HT1080 (cell line): Measurements from ENCODE around the gene TBC1D1. TPM values are rescaled to one million over a fixed set of nuclear protein-coding genes. Genes with fewer than 3 reads are reported as not detected.

Experiments
- DNase-seq: peaks from one replicate; pipeline ENCODE4 v3.0.0-alpha.2; 2015; ENCODE audit warnings: low read depth
- total RNA-seq: library from RNA; depleted of rRNA; stranded (reverse); fragments of >200 nt; shearing (Covaris generic); gene quantifications from 2 replicates; pipeline ENCODE4 v1.2.3, GENCODE V29; 2014

Gene TBC1D1
- total RNA-seq, 1 experiment from 2014 or later, result 129 TPM

DNA sequence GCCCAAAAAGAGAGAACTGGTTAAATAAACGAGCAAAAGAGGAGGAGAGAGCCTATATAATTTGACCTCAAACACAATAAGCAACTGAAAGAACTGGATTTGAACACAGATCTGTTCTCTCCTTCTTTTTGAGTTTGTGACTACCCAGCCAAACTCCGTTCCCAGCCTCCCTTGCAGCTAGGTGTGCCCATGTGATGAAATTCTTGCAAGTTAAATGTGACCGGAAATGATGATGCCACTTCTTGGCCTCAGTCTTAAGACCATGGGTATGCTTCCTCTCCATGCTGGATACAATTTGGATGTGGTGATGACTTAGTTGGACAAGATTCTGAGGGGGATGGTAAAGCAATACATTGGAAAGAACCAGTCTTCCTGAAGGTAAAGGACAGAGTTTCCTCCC, 273.5 kb downstream of the TBC1D1 start:
- DNase-seq, result peak; percentile 47

DNA sequence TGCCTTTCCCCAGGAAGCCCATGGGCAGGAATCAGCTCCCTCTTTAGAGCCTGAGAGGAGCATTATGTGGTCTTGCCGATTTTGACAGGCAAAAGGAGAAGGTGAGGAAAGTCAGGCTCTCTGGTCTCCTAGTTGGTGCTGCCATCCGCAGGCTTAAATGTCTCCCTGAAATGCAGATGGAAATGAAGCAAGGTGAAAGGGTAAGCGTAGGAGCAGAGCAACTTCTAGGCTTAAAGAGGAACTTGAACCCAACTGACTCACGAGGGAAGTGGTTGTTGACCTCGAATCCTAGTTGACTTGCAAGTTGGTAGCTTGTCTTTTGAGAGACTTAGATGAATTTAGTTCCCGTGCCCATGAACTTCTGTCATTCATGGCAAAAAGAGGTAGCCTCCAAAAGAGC, 275.2 kb downstream of the TBC1D1 start:
- no peak for DNase-seq

DNA sequence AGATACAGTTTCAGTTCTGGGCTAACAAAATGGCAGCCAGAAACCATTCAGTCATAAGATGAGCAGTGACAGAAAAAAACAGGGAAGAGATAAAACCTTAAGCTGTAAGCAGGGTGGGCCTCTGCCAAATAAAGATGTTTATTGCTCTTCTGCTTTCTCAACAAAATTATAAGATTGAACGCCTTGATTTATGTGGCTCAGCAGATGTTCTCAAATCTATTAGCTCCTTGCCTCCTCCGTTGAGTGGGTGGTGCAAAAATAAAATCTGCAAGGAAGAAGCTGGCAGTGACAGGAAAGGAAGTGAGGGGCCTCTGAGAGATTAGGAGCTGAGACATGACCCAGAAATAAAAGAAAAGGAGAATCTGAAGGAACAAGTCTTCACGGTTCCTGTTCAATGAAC, 275.9 kb downstream of the TBC1D1 start:
- DNase-seq, result no peak

DNA sequence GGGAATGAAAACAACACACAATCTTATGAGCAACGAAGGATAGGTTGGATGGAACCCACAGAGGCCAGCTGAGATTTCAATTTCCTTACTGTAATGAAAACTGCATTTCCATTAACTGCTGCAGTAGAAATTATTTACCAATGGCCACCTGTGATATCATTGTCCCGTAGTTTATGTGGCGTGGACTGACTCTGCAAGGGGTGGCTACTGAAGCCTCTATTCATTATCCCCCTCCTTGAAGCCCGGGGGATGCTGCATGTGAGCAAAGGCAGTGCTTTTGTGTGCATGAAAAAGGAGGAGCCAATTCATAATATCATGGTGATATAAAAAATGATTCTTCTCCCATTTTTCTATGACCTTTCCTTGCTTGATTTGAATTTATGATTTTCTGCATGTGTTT, 277.1 kb downstream of the TBC1D1 start:
- no peak for DNase-seq

DNA sequence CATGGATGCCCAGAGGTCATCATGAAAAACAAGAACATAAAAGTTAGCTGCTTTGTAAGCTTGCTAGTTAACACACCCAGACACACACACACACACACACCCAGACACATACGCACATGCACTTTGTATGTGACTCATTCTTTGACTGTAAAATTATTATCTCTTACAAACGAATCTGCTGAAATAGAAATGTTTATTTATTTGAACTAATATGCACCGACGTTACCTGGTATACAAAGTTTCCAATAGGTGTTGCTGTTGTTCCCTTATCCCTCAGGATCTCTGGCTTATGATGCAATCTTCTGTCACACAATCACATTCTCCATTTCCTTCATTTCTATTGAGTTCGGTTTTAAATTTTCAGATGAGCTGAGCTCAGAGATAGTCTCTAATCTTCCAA, 278.6 kb downstream of the TBC1D1 start:
- DNase-seq, result no peak

DNA sequence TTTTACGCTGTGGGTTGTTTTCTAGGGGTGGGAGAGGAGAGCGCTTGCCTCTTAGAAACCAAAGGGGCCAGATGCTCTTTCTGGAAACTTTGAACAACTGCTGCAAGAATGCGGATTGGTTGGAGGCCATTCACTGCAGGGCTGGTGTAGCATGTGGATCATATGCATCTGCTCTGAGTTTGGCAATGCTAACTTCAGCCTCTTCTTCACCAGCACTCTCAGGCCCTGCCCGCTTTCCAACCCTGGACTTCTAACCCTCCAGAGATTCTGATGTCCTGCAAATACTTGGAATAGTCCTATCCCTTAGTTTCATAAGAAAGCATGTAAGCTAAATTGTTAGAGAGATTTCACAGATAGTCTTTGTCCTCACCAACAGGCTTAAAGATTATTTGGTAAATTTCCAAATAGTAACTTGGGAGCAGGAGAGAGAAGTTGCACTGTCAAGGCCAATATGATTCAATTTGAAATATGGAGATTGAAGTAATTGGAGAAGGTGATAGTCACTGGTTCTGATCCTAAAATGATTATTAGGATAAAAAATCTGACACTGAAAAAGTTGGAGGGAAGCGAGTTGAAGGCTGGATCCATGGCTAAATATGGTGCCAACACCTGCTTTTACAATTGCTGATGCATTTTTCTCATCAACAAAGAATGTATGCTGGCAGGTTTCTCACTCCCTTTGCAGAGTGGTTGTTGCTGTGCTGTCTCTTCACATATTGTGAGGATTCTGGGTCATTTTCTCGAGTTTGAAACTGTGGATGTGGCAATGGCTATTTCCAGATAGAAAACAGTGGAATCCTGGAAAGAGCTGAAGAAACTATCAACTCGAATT, 279.7 kb downstream of the TBC1D1 start:
- no peak for DNase-seq

DNA sequence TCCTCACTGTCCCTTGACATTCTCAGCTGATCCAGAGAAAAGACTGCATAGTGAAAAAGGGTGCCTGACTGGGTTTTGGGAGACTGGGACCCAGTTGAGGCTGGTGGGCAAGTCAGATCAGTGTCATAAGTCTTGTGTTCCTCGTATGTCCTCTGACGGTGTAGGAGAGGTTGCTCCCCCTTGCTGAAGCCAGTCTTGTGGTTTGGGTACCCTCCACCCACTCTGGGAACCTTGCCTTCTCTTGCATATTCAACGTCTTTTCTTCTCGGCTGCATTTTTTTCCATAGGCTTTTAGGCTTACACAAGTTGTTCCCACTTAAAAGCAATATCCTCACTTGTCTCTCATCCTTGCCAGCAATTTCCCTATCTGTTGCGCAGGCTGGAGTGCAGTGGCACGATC, 281.2 kb downstream of the TBC1D1 start:
- no peak for DNase-seq

DNA sequence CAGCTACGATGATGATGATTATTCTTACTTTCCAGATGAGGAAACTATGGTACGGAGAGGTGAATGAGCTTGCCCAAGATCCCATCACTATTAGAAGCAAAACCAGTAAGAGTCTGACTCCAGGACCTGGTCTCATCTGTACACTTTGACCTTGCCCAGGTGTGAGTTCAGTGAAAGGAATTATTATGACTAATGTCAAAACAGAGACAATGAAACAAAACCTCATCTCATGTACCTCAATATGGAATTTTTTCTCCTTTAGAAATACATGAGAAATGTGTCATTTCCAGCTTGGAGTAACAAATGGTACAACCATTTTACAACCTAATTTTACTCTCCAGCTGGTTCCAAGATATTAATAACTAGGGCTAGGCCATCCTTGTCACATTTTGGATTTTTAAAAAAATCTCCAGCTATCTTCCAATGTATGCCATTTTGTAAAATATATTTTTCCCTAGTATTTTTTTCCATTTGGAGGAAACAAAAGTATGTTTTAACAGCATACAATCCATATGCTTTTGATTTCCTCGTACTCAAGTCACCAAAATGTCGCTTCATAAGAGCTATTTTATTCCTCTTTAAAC, 283.1 kb downstream of the TBC1D1 start:
- peak; percentile 37 for DNase-seq

DNA sequence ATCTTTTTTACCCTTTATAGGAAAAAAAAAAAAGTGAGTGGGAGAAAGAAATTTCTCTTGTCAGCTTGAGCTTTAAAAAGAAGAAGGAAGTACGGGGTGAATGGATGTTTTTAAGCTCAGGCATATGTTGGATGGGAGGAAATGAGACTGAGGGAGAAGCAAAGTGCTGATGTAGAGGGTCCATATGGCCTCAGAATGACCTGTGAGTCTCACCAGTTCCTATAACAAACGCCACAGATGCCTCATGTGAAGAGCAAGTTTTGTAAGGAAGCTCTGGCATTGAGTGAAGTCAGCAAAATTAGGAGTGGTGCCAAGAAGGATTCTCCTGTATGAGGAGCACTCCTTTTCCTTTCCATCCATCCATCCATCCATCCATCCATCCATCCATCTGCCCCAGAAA, 283.9 kb downstream of the TBC1D1 start:
- DNase-seq, result no peak

DNA sequence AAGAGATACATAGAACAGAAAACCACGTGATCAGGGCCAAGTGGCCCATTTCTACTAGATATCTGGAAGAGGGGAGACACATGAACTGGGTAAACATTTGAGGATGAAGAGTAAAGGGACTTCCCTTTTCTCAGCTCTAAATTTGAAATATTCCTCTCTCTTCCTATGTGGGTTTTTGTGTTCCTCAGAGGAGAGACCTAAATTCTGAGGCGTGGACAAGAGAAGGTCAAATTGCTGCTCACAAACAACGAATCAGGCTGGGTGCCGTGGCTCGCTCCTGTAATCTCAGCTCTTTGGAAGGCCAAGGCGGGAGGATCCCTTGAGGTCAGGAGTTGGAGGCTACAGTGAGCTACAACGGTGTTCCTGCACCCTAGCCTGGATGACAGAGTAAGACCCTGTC, 285.3 kb downstream of the TBC1D1 start:
- no peak for DNase-seq

DNA sequence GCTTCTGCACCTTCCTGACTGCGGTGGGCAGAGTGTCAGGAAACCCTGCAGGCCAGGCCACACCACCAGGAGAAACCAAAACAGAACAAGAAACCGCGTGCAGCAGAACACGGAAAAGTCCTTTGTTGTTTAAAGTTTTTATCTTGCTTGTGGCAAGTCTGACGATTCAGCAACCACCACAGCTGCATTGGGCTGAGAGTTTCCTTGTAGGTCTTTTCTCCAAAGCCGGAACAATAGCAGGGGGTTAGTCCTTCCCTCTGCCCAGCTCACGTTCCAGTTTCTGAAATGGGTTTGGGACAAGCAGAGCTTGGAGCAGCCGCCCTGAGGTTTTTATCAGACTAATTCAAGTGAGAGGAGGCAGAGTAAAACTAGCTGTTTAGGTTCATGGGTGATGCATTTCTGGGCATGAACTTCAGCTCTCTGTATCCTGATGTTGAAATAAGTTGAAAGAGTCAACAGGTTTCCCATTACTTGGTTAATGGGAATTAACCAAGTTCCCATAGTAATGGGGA, 286.2 kb downstream of the TBC1D1 start:
- no peak for DNase-seq

DNA sequence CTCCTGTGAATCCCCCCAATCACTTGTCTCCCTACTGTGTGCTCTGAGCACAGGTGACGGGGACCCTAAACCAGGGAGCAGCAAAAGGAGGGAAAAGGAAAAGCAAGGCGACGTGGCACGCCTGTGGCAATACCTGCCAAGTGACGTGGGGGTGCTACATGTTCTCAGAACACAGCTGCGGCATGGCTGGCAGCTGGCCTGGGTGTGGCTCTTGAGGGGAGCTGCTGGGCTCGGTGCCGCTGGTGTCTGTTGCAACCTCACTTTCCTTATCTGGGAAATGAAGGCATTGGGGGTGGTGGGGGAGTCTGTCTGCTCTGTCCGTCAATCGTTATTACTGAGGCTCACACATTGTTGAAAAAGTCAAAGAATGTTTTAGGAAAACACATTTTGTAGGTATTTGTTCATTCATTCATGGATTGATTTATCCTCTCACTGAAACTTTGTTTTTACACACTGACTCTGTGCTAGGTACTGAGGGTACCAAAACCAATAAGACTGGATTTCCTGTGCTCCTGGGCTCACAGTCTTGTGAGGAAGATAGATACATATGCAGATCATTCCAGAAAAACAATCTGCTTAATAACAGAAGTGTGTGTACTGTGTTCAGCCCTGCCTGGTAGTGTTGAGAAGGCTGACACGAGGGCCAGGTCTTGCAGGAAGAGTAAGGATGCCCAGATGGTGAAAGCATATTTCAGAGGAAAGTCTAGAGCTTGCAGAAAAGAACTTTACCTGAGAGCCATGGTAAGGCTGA, 286.9 kb downstream of the TBC1D1 start:
- no peak for DNase-seq

DNA sequence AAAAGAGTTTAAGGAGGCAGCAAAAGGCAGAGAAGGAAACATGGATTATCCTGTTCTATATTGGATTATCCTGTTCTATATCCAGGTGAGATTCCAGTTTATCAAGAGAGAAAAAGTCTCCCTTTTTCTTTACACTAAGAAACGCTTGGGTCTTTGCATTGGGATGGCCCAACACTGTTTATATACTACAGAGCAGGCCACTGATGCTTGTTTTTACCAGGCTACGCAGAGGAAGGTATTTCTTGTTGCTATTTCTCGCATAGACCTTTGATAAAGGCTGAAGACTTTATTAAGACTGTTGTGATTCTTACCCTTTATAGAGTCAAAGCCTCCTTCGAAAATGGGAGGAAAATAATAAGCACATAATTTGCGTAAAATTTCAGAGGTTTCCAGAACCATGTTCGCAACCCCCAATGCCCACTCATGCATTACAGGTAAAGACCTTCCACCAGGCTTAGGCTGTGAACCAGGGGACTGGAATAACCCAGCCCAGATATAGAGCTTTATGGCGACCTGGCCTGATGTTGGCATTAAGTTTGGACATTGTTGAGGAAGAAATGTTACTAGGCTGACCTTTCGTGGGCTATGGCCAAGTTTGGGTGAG, 287.6 kb downstream of the TBC1D1 start:
- no peak for DNase-seq

DNA sequence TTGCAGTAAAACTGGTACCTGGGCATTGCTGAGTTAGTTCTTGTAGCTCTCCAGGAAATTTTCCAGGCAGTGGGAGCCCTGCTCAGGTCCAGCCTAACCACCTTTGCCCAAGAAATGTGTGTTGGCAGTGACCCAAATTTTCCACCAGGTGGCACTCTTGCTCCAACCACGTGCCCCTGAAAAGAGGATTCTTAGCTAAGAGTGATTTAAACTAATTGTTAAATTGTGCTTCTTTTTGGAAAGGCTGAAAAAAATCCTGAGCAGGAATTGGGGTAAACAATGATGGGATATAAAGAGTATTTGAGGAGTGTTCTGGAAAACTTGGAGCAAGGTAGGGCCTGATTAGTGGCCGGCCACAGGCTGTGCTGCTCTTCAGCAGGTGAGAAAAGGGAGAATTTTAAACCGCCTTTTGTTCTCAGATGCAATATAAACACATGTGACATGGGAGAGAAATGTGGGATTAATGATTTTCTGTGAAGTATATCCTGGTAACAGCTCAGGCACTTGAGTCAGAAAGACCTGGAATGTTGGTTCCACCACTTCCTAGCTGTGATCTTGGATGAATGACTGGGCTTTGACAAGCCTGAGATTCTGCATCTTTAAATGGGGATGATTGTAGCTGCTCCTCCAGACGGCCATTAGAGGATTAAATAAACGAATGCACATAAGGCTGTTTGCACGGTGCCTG, 288.9 kb downstream of the TBC1D1 start:
- peak; percentile 69 for DNase-seq

DNA sequence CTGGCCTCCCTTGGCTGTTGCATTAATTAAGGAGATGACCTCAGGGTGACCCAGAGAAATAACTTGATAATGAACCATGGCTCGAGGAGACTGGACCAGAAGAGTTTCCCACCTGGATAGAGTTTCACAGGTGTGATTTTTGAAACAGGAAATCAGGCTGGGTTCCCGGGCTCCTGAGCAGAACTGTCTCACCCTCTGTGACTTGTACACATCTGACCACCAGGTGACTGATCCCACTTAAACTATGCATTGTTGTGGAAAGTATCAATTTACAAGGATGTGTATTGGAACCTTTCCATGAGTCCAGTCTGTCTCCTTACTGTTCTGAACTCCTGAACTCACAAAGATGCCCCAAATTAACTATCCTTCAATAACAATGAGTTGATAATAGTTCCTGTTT, 289.6 kb downstream of the TBC1D1 start:
- DNase-seq, result no peak

DNA sequence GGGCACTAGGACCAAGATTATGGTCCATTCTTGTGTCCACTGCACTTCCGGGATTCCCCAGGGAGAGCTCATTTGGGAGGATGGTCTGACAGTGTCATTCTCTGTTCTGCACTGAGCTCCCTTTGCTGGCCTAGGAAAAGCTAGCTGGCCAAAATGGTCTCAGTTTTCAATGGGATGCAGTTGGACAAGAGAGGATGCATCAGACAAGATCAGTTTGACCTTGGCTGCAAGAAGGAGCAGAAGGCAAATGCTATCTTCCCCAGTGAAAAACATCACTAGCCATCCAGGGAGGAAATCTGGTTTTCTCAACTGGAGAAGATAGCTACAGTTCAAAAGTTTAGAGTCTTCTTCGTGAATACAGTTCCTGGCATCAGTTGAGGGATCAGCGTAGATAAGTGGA, 290.4 kb downstream of the TBC1D1 start:
- no peak for DNase-seq

DNA sequence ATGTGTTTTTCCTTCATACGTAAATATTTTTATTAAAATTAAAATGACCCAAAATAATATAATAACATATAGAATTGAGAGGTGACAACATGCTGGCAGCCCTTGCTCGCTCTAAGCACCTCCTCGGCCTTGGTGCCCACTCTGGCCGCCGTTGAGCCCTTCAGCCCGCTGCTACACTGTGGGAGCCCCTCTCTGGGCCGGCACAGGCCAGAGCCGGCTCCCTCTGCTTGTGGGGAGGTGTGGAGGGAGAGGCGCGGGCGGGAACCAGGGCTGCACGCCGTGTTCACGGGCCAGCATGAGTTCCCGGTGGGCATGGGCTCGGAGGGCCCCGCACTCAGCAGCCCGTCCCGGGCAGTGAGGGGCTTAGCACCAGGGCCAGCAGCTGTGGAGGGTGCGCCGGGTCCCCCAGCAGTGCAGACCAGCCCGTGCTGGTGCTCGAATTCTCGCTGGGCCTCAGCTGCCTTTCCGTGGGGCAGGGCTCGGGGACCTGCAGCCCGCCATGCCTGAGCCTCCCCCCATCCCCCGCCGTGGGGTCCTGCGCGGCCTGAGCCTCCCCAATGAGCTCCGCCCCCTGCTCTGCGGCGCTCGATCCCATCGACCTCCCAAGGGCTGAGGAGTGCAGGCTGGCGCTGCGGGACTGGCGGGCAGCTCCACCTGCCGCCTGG, 291.6 kb downstream of the TBC1D1 start:
- DNase-seq, result no peak

DNA sequence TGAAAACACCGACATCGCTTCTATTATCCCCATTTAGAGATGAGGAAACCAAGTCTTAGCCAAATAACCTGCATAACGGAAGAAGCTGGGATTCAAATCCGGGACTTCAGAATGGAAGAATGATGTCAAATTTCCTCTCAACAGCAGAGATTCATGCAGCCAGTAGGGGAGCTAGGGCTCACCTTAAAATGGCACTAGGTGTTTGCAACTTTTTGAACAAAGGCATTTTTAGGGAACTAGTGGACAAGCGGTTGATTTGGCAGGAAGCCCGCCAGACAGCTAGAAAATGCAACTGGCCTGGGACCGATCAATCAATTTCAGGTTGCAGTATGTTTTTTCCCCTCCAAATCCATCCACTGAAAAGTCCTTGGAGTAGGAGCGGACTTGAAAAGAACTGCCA, 293.5 kb downstream of the TBC1D1 start:
- DNase-seq, result no peak

DNA sequence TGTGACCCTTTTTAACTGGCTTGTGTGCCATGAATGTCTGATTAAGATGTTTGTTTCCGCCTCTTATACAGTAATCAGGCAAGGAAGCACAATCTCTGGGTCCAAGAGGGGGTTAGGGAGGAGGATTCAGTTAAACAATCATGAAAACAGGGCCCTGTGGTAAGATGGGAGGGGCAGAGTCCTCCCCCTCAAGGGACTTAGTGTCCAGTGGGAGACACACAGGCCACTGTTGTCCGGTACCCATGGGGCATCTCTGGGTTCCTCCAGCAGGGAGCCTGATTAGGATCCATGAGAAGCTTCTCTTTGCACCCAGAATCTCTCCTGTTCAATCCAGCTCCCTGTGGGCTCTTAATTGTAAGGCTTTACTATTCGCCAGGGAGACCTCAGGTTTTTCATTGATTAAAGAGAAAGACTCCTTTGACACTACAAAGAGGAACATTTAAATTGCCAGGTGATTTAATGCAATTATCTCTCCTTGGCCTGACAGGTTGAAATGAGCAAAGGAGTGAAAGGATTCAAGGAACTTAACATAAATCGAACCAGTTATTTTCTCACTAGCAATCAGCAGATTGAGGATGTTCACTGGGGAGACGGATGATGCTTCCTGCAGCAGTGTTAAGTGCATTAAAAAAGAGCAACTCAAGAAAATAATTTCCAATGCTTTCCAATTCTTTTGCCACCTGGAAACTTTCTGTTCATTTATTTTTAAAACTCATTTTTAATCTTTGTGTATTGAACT, 294.7 kb downstream of the TBC1D1 start:
- DNase-seq, result no peak

DNA sequence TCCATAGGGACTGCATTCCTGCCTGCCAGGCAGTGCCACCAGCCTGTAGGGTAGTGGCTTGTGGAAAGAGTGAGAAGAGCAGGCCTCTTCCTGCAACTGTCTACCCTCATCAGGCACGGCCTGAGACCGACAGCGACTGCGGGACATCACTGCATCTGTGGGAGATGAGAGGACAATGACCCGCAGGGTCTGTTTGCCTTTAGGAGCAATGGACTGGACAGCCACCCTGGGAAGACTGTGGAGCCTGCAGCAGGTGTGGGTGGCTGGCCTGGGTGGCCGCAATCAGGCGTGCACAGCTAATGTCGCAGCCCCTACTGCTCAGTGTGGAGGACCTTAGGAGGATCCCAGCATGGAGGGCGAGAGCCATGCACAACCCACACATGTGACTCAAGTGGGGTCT, 297.3 kb downstream of the TBC1D1 start:
- no peak for DNase-seq
